Posterior cingulate gyrus (tissue), 11 donors: ENCODE data around the gene CISD3.

Source experiments
- DNase-seq, 10 donors: peaks; one replicate each; pipeline versions ENCODE4 v3.0.0 to v3.0.0-alpha.2; 2020 to 2021; ENCODE audit warnings: mixed read lengths in 3 of 10
- intact Hi-C: fragments of 100-400 bp; cut with DNase I; formaldehyde crosslinking; loops from one replicate; pipeline ENCODE4 v1.15.1; 2023

The CISD3 gene

GRCh38 chr17:38740806-38741205 is 10.7 kb downstream of the CISD3 start:
- intact Hi-C loops = no loop called here
- DNase-seq = no peak

GRCh38 chr17:38741461-38741860 is 11.3 kb downstream of the CISD3 start:
- intact Hi-C loops = no loop called here
- DNase-seq = peak in 1 of 10 donors; percentile 39

- peak in 1 of 10 donors; percentile 49 for DNase-seq
Observed at GRCh38 chr17:38741921-38742410, 11.8 kb downstream of the CISD3 start.

GRCh38 chr17:38742411-38743308 is 12.5 kb downstream of the CISD3 start:
- intact Hi-C loops = no loop called here
- peak in 2 of 10 donors; percentile 61 to 70 for DNase-seq

More at GRCh38 chr17:38741921-38742410, 11.8 kb downstream of the CISD3 start:
- intact Hi-C loops = no loop called here

- peak in 2 of 10 donors; percentile 24 to 43 for DNase-seq
- intact Hi-C loops = no loop called here
Observed at GRCh38 chr17:38743556-38744171, 13.5 kb downstream of the CISD3 start.

- peak in 1 of 10 donors; percentile 73 for DNase-seq
- intact Hi-C loops = no loop called here
Observed at GRCh38 chr17:38745545-38745944, 15.4 kb downstream of the CISD3 start.

- peak in 1 of 10 donors; percentile 43 for DNase-seq
- intact Hi-C loops = no loop called here
Observed at GRCh38 chr17:38746004-38746848, 16.1 kb downstream of the CISD3 start.

GRCh38 chr17:38746849-38747462 is 16.8 kb downstream of the CISD3 start:
- DNase-seq = peak in 1 of 10 donors; percentile 74
- intact Hi-C loops = no loop called here

- intact Hi-C loops = no loop called here
- peak in 1 of 10 donors; percentile 81 for DNase-seq
Observed at GRCh38 chr17:38747463-38748148, 17.5 kb downstream of the CISD3 start.

GRCh38 chr17:38748149-38748891 is 18.2 kb downstream of the CISD3 start, which contains the start of gene PCGF2:
TSS of gene PCGF2 (minus strand) at chr17:38748336. CDS start at chr17:38740402, 7,934 bp downstream.
- peak; percentile 58 to 96 (median 83) for DNase-seq
- intact Hi-C loops = no loop called here

GRCh38 chr17:38748892-38749222 is 18.7 kb downstream of the CISD3 start:
- intact Hi-C loops = no loop called here
- DNase-seq = no peak

GRCh38 chr17:38749223-38750043 is 19.3 kb downstream of the CISD3 start:
- intact Hi-C loops = loop anchor here (5.0 kb wide), 1 partner anchor 48 kb away; the partner anchor contains the start of gene PIP4K2B
- DNase-seq = peak in 8 of 10 donors; percentile 34 to 92 (median 60)

GRCh38 chr17:38750044-38750311 is 19.8 kb downstream of the CISD3 start:
- no peak for DNase-seq
- intact Hi-C loops = loop anchor here (5.0 kb wide), 1 partner anchor 47 kb away; the partner anchor contains the start of gene PIP4K2B

GRCh38 chr17:38750312-38751121 is 20.4 kb downstream of the CISD3 start:
- intact Hi-C loops = loop anchor here (5.0 kb wide), 1 partner anchor 47 kb away; the partner anchor contains the start of gene PIP4K2B
- DNase-seq = peak in 3 of 10 donors; percentile 73 to 83 (median 81)

GRCh38 chr17:38751144-38751807 is 21.1 kb downstream of the CISD3 start:
- intact Hi-C loops = loop anchor here (5.0 kb wide), 1 partner anchor 46 kb away; the partner anchor contains the start of gene PIP4K2B
- no peak for DNase-seq

- intact Hi-C loops = loop anchor here (5.0 kb wide), 1 partner anchor 45 kb away; the partner anchor contains the start of gene PIP4K2B
- peak; percentile 69 to 98 (median 84) for DNase-seq
Observed at GRCh38 chr17:38751808-38752307, 21.7 kb downstream of the CISD3 start.
